Right ventricle myocardium superior (tissue), 1 donor: ENCODE data around the gene SLC25A48. TPM values are rescaled to one million over a fixed set of nuclear protein-coding genes. Genes with fewer than 3 reads are reported as not detected.

ENCODE experiments used
- microRNA-seq: library from miRNA; unstranded; fragments of <30 nt; microRNA quantifications from one replicate; pipeline ENCODE4 v1.2.0, GENCODE V29; 2020
- total RNA-seq: library from RNA; stranded (reverse); fragmentation: NEBNext Ultra II Directional; extraction: Animal tissue kit (Norgen Biotek cat#: 25700); gene quantifications from one replicate; pipeline ENCODE4 v1.2.1, GENCODE V29; 2021
- donor health status: DM: no; HTN: yes; CAD: no; lungs with severe emphysema.

Gene SLC25A48
- total RNA-seq, 1 donor from 2014 or later, result not detected

Small RNA genes lying within 50 kb of the gene (microRNA-seq; reads per million reads assigned to microRNA genes)
- gene MIR5692C1, result not detected

Other genes with a start within 250 kb of the SLC25A48 start
- gene IL9, start 61.2 kb downstream of the SLC25A48 start, total RNA-seq, result not detected
- not detected for gene LECT2, start 120.3 kb downstream of the SLC25A48 start, total RNA-seq
- 49.9 TPM for gene TGFBI, start 194.3 kb downstream of the SLC25A48 start, total RNA-seq